ENCODE results near the gene TMEM192. TPM values are rescaled to one million over a fixed set of nuclear protein-coding genes. Genes with fewer than 3 reads are reported as not detected.

Gene TMEM192
- polyA plus RNA-seq, 2 of the 4 experiments (the other 2 are of a cell fraction): 8.4 to 19.3 TPM

- no peak for TF ChIP-seq HOXB5 (CRISPR knock-in tag; IDR thresholded peaks at IDR 0.05)
- no peak for TF ChIP-seq POLR2A (IDR thresholded peaks at IDR 0.05; ENCODE audit: low read length)
- TF ChIP-seq CHD2 (IDR thresholded peaks at IDR 0.05; ENCODE audit: low read length, partially characterized antibody): no peak
- no peak for TF ChIP-seq SREBF2 (IDR thresholded peaks at IDR 0.05)
- no peak for TF ChIP-seq NR3C1 (IDR thresholded peaks at IDR 0.05)
- no peak for TF ChIP-seq ZFP36 (IDR thresholded peaks at IDR 0.05; ENCODE audit: borderline replicate concordance, partially characterized antibody)
- no peak for TF ChIP-seq TFCP2L1 (CRISPR knock-in tag; IDR thresholded peaks at IDR 0.05)
- no peak for TF ChIP-seq POLR2AphosphoS2 (conservative IDR thresholded peaks at IDR 0.05; ENCODE audit: low read length)
- FAIRE-seq (no peak), DNase-seq (ENCODE audit: low read depth in 1 of 2, low spot score in 1 of 2) (no peak), ATAC-seq (no peak)
- 0 out of 3 replicates have a peak, but pooled peaks cover 2% of the 10 kb centered on the region for H3K9me3 ChIP-seq
- H3K4me2 ChIP-seq: no peak overlapping the region
- H3K4me1 ChIP-seq: no peaks in the 10 kb centered on the region
- H3K4me3 ChIP-seq: no peak overlapping the region
- CTCF ChIA-PET: no interaction called here
- POLR2A ChIA-PET: no interaction called here
- H3K27ac ChIP-seq: no peak overlapping the region
Measured at GRCh38 chr4:165137205-165137604, 24.5 kb upstream of the TMEM192 start.

DNA sequence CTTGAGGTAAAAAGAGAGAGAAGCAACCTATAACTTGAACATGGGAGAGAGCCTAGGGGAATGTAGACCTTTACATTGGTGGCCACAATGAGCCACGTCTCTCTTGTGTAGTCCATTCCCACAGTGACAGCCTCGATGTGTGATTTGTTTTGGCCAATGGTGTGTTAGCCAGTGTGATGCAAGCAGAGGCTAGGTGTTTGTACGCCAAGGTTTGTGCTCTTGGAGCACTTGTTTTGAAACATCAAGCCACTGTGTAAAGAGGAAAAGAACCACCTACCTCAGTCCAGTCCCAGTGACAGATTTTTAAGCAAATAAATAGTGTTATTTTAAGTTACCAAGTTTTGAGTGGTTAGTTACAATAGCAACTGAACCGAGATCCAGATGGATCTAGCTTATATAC, 23.9 kb upstream of the TMEM192 start:
- Histone ChIP-seq H3K4me2 (no peak overlapping the region), H3K9me3 (0 out of 3 replicates have a peak, but pooled peaks cover 2% of the 10 kb centered on the region), H3K4me1 (no peaks in the 10 kb centered on the region), H3K27ac (no peak overlapping the region), H3K4me3 (no peak overlapping the region)
- DNase-seq (ENCODE audit: low read depth in 1 of 2, low spot score in 1 of 2): no peak
- TF ChIP-seq MYC (IDR thresholded peaks at IDR 0.05; ENCODE audit: borderline replicate concordance, low read length) (no peak), HOXA7 (CRISPR knock-in tag; IDR thresholded peaks at IDR 0.05) (no peak), PHF8 (IDR thresholded peaks at IDR 0.05; ENCODE audit: borderline replicate concordance, low read depth) (no peak), ESRRA (IDR thresholded peaks at IDR 0.05; ENCODE audit: borderline replicate concordance, low read length) (no peak), EHF (CRISPR knock-in tag; IDR thresholded peaks at IDR 0.05) (no peak), KDM1A (IDR thresholded peaks at IDR 0.05; ENCODE audit: low read depth) (no peak), BCL3 (IDR thresholded peaks at IDR 0.05) (no peak), RFX5 (IDR thresholded peaks at IDR 0.05) (no peak), JUNB (IDR thresholded peaks at IDR 0.05) (no peak), MAX (IDR thresholded peaks at IDR 0.05) (no peak), CHD4 (IDR thresholded peaks at IDR 0.05; ENCODE audit: borderline replicate concordance) (no peak), RAD21 (conservative IDR thresholded peaks at IDR 0.05 in 1 of 2, IDR thresholded peaks at IDR 0.05 in 1 of 2) (no peak), REST (IDR thresholded peaks at IDR 0.05) (no peak), HEYL (CRISPR knock-in tag; IDR thresholded peaks at IDR 0.05) (no peak), NR3C1 (IDR thresholded peaks at IDR 0.05) (no peak), GATA3 (IDR thresholded peaks at IDR 0.05; ENCODE audit: borderline replicate concordance) (no peak)
- POLR2A ChIA-PET: no interaction called here
- no peak for ATAC-seq
- 36% methylated on average over 4 of the region's 4 CpGs for WGBS (ENCODE audit: missing lambda C conversion rate)
- CTCF ChIA-PET: no interaction called here
- FAIRE-seq: no peak

Measured in A549 (cell line).